Measurements from ENCODE around the gene ADGRG1.

ADGRG1 gene

DNA sequence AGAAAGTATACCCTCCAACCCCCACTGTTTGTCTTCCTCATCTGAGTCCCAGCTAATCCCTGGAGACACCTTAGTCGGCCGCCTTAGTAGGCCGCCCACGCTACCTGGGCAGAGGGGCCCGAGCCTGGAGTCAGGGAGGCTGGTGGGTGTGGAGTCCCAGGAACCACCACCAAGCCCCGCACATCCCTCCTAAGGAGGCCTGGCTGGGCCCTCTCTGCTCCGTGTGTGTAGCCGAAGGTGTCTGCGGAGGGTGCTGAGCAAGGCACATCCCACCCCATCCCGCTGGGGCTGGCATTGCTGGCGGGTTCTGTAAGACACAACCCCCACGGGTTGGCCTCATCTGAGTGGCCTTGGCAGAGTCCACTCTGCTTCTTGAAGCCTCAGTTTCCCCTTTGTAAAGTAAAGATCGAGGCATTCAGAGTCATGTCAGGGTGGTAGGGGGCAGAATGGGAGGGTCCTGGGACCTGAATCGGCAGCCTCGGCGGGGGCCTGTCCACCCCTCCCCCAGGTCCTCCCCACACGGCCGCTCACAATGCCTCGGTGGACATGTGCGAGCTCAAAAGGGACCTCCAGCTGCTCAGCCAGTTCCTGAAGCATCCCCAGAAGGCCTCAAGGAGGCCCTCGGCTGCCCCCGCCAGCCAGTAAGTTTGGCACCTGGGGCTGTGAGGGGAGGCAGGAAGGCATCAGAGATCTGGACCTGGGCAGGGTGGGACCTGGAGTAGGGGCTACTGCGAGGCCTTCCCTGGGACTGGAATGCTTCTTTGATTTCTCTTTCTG is 24.5 kb downstream of the ADGRG1 start:
- DNase-seq = no peak

DNA sequence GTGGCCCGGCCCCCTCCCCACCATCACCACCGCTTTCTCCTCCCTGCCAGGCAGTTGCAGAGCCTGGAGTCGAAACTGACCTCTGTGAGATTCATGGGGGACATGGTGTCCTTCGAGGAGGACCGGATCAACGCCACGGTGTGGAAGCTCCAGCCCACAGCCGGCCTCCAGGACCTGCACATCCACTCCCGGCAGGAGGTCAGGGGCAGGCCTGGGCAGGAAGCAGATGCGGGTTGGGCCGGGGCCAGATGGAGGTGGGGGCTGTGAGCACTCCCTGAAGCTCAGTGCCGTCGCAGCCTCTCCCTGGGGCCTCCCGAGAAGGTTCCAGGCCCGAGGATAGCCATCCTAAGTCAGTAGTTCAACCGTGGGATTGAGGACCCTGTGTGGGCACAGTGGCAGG is 25.5 kb downstream of the ADGRG1 start:
- DNase-seq = no peak

DNA sequence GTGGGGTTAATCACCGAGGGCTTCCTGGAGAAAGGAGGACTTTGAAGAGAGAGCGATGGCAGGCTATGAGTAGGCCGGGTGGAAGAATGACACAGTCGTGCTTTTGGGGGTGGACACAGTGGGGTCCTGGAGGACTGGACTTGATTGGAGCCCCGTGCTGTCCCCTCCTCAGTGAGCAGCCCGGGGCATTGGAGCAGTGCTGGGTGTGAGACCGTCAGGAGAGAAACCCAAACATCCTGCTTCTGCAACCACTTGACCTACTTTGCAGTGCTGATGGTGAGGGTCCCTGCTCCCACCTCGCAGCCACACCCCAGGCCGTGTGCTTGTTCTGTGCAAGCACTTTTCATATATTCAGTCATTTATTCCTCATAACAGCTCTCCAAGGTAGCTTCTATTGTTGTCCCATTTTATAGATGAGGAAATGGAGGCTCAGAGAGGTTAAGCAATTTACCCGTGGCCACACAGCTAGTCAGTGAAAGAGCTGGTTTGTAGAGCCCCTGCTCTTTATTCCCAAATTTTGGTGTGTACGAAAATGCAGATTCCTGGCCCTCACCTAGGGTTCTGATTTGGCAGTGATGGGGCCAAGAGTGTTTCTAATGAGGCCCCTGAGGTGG is 28.0 kb downstream of the ADGRG1 start:
- no peak for DNase-seq

DNA sequence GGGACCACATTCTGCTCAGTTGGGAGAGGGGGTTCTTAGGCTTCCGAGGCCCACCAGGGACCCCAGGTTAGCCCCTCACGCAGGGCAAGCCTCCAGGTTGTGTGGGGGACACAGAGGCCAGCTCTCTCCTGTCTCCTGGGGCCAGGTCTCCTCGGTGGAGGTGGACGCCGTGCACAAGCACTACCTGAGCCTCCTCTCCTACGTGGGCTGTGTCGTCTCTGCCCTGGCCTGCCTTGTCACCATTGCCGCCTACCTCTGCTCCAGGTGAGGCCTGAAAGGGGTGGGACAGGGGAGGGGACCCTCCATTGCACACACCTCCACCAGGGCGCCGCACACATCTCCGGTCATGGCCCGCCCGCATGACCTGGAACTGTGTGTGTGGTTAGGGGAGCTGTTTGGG is 28.8 kb downstream of the ADGRG1 start:
- DNase-seq = no peak

DNA sequence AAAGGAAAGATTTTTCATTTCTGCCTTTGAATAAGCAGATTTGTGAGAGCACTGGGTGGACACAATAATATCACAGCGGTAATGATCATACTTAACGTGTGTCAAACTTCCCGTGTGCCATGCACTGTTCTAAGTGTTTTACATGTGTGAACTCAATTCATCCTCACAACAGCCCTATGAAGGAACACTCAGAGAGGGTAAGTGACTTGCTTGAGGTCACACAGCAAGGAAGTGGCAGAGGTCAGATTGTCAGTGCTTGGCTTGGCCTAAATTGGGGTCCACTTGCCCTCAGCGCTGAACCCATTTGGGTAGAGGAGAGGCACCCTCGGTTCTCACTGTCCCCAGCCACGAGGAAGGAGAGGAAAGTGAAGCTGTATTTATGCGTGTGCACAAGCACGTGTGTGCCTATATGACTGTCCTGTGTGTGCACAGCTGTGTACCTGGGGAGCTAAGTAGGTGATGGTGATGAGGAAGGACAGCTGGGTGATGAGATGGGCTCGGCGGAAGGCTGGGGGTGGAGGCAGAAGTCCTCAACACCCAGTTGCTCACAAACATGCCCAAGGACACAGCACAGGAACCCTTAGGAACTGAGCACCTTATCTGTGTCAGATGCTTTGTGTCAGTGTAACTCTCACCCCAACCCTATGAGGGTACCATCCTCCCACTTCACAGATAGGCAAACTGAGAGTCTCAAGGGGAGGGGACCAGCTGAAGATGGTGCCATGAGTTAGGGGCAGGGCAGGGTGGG is 29.9 kb downstream of the ADGRG1 start:
- no peak for DNase-seq

DNA sequence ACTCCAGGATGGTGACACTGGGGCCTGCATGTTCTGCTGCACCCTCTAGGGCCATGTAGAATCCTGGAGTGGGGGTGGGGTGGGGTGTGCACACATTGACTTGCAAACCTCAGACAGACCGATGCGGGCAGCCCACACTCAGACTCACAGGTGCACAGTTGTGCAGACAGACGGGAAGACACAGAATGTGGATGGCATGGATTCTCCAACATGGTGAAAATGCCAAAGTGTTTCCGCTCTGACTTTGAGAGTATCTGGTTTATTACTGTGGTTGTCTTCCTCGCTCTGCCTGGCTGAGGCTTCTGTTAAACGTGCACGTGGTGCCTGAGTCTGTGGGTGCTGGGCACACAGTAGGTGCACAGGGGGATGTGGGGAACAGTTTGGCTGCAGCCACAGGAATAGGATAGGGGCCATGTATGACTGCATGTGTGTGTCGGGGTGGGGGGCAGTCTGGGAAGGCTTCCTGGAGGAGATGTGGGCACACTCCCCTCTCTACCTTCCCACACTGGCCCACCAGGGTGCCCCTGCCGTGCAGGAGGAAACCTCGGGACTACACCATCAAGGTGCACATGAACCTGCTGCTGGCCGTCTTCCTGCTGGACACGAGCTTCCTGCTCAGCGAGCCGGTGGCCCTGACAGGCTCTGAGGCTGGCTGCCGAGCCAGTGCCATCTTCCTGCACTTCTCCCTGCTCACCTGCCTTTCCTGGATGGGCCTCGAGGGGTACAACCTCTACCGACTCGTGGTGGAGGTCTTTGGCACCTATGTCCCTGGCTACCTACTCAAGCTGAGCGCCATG is 30.6 kb downstream of the ADGRG1 start:
- DNase-seq = no peak

DNA sequence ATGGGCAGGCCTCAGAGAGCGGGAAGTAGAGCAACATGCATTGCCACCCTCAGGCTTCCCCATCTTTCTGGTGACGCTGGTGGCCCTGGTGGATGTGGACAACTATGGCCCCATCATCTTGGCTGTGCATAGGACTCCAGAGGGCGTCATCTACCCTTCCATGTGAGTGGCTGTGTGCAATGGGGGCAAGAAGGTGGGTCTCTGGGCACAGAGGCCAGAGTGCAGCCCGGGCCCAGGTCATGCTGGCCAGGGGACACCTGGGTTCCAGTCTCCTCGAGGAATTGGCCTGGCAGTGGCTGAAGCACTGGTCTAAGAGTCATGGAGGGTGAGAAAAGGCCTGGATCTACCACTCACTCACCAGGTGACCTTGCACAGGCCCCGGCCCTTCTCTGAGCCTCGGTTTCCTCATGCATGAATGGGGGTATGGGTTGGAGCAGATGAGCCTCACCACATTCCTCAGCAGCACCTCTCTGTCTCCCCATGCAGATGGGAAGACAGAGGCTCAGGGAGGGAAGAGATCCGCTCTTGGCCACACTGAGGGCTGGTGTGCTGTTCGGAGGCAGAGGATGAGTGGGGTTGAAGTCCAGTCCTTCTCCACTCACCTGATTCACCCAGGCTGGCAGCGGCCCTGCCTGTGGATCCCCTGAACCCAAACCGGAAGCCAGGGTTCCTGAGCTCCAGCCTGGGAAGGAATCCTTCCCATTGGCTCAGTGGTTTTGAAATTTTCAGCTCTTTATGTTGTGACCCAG is 32.5 kb downstream of the ADGRG1 start:
- no peak for DNase-seq

DNA sequence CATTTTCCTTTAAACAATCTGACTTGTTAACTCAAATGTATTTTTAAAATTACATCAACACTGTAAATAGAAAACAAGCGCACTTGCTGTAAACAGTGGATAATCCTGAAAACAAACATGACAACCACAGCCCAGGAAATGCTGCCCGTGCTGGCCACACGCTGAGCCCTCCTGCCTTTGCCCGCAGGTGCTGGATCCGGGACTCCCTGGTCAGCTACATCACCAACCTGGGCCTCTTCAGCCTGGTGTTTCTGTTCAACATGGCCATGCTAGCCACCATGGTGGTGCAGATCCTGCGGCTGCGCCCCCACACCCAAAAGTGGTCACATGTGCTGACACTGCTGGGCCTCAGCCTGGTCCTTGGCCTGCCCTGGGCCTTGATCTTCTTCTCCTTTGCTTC is 33.1 kb downstream of the ADGRG1 start:
- DNase-seq = no peak

DNA sequence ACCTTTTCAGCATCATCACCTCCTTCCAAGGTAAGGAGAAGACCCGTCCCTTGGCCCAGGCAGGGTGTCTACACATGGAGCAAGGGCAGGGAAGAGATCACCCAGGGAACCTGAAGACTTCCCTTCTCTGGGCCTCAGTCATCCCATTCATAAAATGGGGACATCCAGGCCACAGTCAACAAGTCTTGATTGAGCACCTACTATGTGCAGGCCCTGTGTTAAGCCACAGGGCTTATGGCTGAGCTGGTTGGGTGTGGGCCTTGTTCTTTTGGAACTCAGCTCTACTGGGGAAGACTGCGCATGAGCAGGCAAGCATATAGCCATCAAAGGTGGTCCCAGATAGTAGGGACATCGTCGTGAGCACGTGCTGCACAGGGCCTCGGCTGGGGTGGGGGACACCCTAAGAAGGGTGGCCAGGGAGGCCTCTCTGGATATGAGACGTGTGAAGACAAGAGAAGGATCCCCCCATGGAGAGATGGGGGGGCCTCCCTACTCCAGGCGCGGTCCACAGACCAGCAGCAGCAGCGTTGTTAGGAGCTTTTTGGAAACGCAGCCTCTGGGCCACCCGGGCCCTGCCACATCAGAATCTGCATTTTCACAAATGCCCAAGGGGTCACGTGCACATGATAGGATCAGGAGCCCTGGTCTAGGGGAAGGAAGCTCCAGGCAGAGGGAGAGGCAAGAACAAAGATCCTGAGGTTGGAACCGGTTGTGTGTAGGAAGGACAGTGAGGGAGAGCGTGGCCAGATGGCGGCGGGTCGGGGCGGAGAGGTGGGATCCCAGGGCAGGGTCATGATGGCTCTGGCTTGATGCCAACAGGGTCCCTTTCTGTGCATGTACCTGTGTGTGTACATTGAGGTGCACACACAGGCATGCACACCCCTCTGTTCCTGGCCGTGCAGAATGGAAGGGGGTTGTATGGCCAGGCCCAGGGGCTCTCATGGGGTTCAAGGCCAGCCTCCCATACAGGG is 33.8 kb downstream of the ADGRG1 start:
- DNase-seq = no peak

DNA sequence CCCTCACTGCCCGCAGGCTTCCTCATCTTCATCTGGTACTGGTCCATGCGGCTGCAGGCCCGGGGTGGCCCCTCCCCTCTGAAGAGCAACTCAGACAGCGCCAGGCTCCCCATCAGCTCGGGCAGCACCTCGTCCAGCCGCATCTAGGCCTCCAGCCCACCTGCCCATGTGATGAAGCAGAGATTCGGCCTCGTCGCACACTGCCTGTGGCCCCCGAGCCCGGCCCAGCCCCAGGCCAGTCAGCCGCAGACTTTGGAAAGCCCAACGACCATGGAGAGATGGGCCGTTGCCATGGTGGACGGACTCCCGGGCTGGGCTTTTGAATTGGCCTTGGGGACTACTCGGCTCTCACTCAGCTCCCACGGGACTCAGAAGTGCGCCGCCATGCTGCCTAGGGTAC is 35.0 kb downstream of the ADGRG1 start:
- no peak for DNase-seq

DNA sequence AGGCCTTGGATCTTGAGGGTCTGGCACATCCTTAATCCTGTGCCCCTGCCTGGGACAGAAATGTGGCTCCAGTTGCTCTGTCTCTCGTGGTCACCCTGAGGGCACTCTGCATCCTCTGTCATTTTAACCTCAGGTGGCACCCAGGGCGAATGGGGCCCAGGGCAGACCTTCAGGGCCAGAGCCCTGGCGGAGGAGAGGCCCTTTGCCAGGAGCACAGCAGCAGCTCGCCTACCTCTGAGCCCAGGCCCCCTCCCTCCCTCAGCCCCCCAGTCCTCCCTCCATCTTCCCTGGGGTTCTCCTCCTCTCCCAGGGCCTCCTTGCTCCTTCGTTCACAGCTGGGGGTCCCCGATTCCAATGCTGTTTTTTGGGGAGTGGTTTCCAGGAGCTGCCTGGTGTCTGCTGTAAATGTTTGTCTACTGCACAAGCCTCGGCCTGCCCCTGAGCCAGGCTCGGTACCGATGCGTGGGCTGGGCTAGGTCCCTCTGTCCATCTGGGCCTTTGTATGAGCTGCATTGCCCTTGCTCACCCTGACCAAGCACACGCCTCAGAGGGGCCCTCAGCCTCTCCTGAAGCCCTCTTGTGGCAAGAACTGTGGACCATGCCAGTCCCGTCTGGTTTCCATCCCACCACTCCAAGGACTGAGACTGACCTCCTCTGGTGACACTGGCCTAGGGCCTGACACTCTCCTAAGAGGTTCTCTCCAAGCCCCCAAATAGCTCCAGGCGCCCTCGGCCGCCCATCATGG is 35.7 kb downstream of the ADGRG1 start:
- DNase-seq = no peak

DNA sequence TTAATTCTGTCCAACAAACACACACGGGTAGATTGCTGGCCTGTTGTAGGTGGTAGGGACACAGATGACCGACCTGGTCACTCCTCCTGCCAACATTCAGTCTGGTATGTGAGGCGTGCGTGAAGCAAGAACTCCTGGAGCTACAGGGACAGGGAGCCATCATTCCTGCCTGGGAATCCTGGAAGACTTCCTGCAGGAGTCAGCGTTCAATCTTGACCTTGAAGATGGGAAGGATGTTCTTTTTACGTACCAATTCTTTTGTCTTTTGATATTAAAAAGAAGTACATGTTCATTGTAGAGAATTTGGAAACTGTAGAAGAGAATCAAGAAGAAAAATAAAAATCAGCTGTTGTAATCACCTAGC is 36.2 kb downstream of the ADGRG1 start:
- DNase-seq = no peak

DNA sequence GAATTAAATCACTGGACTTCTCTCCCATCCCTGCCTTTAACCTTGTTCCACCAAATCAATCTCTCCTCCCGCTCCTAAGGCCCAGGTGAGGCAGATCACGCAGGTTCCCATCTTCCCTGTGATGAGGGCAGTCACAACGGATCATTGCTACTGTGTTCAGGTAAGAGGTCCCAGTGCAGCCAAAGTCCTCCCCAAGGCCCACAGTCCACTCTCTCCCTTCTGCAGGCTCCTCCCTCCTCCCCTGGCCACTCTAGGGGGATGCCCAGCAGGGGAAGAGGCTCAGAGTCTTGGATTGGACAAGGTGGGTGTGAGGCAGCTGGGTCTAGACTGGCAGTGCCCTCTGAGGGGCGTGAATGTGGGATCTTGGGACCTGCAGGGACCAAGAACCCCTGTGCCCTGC is 37.1 kb downstream of the ADGRG1 start:
- DNase-seq = no peak

DNA sequence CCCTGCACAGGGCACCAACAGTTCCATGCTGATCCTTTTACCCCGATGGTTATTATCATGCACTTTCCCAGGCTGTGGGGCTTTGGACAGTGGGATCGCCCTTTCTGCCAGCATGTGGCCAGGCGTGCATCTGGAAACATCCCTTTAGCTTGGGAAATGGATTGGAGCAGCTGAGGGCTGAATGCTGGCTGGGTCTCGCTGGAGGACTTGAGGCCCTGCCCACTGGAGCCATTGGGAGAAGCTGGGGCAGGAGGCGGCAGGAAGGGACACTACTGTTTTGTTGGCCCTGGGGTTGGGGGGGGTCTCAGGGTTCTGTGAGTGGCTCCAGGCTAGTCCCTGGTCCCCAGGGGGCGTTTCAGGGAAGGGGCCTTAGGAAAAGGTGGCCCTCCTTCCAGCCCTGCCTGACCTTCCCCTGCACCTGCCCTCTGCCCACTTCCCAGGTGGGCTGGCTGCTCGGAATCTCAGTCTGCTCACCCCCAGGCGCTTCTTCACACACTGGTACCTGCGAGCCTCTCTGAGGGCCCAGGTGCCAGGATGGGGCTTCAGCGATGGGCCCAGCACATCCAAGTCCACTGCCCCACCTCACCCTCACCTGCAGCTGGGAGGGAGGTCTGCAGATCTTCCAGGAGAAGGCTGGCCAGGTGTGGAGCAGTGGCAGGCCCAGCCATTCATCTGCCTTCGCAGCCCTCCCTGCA is 38.1 kb downstream of the ADGRG1 start:
- DNase-seq = no peak

DNA sequence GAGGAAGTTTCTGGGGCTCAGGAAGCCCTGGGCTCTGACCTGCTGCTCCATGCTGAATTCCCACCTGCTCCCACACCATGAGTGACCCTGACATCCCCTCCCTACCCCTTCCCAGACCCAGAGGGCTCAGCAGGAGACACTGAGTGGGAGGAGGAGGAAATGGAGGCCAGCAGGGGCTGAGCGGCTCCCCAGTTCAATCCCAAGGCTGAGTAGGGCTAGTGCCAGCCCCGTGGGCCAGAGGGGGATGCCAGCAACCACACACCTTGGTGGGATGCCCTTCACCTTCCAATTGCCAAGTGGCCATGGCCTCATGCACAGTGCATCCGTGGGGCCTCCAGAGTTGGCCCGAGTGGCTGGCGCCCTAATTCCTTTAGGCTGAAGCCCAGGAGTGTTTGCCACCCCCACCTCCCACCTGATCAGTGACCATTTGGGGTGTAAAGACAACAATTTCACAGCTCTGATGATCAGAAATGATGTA is 38.7 kb downstream of the ADGRG1 start:
- DNase-seq = no peak

DNA sequence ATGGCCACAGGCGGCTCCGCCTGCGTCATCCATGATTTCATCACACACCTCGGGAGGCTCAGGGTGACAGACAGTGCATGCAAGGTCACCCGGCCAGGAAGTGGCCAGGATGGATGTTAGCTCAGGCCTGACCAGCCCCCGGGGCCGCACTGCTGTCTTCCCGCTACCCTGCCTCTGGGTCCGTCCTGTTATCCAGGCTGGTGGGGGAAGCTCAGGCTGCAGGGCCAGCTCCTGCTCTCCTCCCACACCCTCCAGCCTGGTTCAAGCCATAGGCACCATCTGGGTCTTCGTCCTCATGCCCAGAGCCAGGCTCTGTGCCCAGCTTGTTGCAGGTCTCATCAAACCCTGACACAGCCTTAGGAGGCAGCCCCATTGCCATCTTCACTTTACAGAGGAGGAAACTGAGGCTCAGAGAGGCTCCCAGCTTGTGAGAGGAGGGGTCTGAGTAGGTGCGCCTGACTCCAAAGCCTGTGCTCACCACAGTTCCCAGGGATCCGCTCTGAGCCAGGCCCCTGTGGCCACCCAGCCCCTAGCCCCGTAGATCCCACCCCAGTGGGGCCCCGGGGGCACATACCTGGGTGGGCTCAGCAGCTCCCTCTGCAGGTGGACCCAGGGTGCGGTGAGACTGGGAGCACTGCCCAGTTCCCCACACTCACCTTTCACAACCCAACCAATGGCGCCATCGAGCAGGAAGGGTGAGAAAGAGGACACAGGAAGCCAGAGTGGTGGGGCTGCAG is 39.3 kb downstream of the ADGRG1 start:
- no peak for DNase-seq

DNA sequence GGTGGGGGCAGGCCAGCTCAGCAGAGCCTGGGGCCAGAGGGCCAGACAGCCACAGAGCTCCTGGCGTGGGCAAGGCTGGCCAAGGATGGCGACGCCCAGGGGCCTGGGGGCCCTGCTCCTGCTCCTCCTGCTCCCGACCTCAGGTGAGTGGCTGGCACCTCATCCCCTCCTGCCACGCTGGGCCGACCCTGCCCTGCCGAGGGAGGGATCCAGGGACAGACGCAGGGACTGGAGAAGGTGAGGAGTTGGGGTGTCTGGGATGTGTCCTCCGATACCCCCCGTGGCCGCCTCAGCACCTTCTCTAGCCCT is 39.8 kb downstream of the ADGRG1 start, which contains the start of gene ADGRG3:
Gene ADGRG3 (plus strand): TSS at position 44 of the 309 bp plus-strand sequence. CDS start 42 bp downstream, at position 86.
- no peak for DNase-seq

DNA sequence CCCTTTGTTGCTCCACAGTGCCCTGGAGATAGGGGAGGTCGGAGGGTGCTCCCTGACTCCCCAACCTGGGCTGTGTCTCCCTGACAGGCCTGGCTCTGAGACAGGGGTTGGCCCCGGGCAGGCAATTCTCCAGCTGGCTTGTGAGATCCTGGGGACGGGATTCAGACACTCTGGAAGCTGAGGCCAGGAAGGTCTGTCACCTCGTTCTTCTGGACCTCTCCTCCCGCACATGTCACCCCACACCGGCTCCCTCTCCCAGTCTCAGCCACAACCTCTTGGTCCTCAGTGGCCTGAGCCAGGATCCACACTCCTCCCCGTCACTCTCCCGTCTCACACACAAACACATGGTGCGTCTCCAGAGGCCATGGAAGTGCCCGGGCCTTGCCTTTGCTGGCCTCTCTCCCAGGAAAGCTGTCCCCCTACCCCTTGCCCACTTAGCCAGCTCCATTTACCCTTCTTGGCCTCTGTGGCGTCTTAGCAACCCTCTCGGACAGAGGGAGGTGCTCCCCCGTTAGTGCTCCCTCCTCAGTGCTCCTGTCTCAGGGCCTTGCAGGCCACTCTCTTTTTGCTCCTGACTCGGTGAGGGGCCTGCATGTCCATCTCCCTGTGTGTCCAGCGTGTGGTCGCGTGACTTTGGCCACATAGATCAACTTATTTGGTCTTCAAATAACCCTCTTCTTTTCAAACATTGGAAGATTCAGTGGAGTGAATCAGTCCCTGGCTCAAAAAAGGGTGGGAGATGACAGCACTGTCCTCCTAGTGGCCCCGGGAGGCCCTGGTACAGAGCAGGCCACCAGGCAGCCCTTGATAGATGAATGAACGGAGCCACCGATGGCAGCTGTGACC is 40.4 kb downstream of the ADGRG1 start:
- DNase-seq = no peak
